Hepatocyte (in vitro differentiated cells): ENCODE results near the gene SCGB2B2.

Experiments used
- EZH2 ChIP-seq: fragments of 200-600 bp; sonication (generic); IDR thresholded peaks from 2 replicates; pipeline ENCODE4 v1.6.1; 2016; ENCODE audit warnings: antibody characterized with exemption, mild to moderate bottlenecking, borderline replicate concordance
- EZH2phosphoT487 ChIP-seq: fragments of 200-600 bp; sonication (generic); IDR thresholded peaks from one replicate; pipeline ENCODE4 v1.6.1; 2018; ENCODE audit warnings: antibody characterized with exemption, mild to moderate bottlenecking, low read depth, moderate library complexity; ENCODE audit not compliant: unreplicated experiment, severe bottlenecking
- TF ChIP-seq, protein P1 (sequence below): fragments of 200-600 bp; sonication (generic); IDR thresholded peaks from 2 replicates; pipeline ENCODE4 v1.5.1; 2016; ENCODE audit warnings: antibody characterized with exemption, mild to moderate bottlenecking; ENCODE audit not compliant: poor library complexity

DNA sequence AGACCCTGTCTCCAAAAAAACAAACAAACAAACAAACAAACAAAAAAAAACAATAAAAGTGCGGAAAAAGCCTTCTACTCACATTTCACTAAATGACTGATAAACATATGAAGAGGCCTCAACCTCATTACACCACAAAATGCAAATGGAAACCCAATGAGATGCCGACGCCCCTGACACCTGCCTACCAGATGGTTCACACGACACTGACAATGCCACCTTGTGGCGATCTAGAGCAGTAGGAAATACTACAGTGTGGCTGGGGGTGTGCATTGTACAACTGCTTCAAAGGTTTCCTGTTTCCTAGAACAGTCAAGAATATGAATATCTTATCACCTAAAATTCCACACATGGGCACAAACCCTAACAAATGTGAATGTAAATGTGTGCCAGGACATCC lies 14.0 kb downstream of the SCGB2B2 start:
- TF ChIP-seq EZH2 (no peak), EZH2phosphoT487 (no peak)
- TF ChIP-seq, protein P1, sequence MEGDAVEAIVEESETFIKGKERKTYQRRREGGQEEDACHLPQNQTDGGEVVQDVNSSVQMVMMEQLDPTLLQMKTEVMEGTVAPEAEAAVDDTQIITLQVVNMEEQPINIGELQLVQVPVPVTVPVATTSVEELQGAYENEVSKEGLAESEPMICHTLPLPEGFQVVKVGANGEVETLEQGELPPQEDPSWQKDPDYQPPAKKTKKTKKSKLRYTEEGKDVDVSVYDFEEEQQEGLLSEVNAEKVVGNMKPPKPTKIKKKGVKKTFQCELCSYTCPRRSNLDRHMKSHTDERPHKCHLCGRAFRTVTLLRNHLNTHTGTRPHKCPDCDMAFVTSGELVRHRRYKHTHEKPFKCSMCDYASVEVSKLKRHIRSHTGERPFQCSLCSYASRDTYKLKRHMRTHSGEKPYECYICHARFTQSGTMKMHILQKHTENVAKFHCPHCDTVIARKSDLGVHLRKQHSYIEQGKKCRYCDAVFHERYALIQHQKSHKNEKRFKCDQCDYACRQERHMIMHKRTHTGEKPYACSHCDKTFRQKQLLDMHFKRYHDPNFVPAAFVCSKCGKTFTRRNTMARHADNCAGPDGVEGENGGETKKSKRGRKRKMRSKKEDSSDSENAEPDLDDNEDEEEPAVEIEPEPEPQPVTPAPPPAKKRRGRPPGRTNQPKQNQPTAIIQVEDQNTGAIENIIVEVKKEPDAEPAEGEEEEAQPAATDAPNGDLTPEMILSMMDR = no peak
